ENCODE measurements around the gene DACH1.
"Not testable (repeated sequence)": the region's sequence is repeated elsewhere in the genome, so short reads cannot be mapped to it uniquely, and the experiment has no call there.

DACH1 gene

DNA sequence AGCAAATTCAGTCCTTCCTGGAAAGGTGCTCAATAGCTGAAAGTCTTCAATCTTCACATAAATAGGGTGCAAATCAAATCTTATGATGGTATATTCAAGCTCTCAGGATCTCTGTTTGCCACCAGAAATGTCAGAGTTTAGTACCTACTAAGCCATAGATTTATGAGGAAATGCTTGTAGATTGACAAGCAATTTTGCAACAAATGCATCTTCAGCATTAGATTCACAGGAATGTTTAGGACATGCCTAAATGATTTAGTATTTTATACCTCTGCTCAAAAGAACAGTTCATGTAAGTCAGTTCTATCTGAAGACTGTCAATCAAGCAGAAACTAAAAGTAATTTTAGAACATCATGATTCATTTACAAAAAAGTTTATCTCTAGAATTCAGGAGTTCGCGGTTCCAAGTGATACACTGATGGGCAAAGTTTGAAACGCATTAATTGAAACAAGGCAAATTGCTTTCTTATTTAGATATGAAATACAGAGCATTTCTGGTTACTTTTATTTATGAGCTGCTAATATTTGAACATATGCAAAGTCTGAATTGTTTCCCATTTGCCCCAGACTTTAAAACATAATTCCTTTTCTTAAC, 65.7 kb downstream of the DACH1 start:
- Histone ChIP-seq H3K27ac (ENCODE audit: low read depth, low read length) (no peak overlapping the region), H3K27me3 (ENCODE audit: control insufficient read depth, insufficient read depth, low read length) (no peaks in the 10 kb centered on the region), H3K4me1 (ENCODE audit: control insufficient read depth, insufficient read depth, low read length) (peaks cover 7% of the 10 kb centered on the region; the same call in 1 of the 2 replicates), H3K9ac (ENCODE audit: low read depth, low read length) (no peak overlapping the region), H3K4me3 (ENCODE audit: low read depth, low read length) (no peak overlapping the region), H3K9me3 (ENCODE audit: control insufficient read depth, insufficient read depth, low read length) (no peaks in the 10 kb centered on the region), H3K36me3 (ENCODE audit: control insufficient read depth, insufficient read depth, low read length) (no peaks in the 10 kb centered on the region)

DNA sequence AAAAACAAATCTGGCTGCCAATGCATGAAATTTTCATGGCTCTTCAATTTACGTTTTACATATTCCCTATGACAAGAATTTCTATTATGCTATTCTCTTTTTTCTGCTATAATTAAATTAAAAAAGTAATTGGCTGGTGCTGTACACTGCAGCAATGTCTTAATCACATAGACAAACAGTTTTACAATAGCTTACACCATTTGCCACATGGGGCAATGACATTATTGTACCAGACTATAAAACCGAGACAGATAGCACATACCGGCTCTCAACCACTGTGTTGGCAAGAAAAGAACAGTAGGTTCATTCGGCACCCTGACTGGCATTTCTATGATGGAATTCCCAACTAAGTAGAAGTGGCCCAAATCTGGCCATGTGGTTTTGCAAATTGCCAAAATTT, 67.7 kb downstream of the DACH1 start:
- H3K27ac ChIP-seq (ENCODE audit: low read depth, low read length) = no peak overlapping the region
- H3K9me3 ChIP-seq (ENCODE audit: control insufficient read depth, insufficient read depth, low read length) = no peaks in the 10 kb centered on the region
- H3K4me1 ChIP-seq (ENCODE audit: control insufficient read depth, insufficient read depth, low read length) = peaks cover 7% of the 10 kb centered on the region; the same call in 1 of the 2 replicates
- H3K36me3 ChIP-seq (ENCODE audit: control insufficient read depth, insufficient read depth, low read length) = no peaks in the 10 kb centered on the region
- no peaks in the 10 kb centered on the region for H3K27me3 ChIP-seq (ENCODE audit: control insufficient read depth, insufficient read depth, low read length)
- no peak overlapping the region for H3K9ac ChIP-seq (ENCODE audit: low read depth, low read length)
- H3K4me3 ChIP-seq (ENCODE audit: low read depth, low read length) = no peak overlapping the region

DNA sequence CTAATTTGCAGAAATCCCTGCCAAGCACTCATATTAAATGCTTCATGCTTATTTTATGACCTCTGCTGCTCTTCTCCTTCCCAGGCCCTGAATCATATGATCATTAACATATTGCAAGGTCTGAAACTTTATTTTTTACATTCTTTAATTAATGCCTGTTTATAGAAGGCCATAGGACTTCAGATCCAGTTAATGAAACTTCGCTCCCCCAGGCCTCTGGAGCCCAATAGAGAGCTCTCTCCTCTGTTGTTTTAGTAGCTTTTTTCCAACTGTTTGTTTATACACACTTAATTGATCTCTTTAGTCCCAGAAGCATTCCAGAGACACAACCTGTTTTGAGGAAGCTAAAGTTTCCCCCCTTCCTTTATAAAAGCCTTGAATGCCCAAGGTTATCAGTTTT, 68.3 kb downstream of the DACH1 start:
- H3K27me3 ChIP-seq (ENCODE audit: control insufficient read depth, insufficient read depth, low read length) = no peaks in the 10 kb centered on the region
- H3K9ac ChIP-seq (ENCODE audit: low read depth, low read length) = no peak overlapping the region
- H3K27ac ChIP-seq (ENCODE audit: low read depth, low read length) = no peak overlapping the region

DNA sequence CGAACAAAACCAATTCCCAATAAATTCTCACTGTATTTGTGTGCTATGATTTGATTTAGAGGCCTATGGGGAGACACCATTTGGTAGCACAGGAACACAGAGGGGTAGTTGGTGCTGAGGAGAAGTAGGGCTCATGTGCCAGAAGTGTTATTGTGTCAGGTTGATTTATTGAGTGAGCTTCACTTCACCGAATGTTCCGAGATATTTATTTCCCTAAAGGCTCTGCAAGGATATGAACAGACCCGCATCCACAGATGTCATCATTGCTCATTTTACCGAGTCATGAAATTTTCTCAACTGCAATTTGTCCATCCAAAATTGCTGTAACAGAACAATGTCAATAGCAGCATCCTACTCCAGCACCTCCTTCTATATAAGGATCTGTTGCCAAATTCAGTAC, 69.5 kb downstream of the DACH1 start:
- Histone ChIP-seq H3K9ac (ENCODE audit: low read depth, low read length) (no peak overlapping the region), H3K27me3 (ENCODE audit: control insufficient read depth, insufficient read depth, low read length) (no peaks in the 10 kb centered on the region), H3K4me3 (ENCODE audit: low read depth, low read length) (no peak overlapping the region), H3K27ac (ENCODE audit: low read depth, low read length) (no peak overlapping the region), H3K4me1 (ENCODE audit: control insufficient read depth, insufficient read depth, low read length) (peaks cover 7% of the 10 kb centered on the region; the same call in 1 of the 2 replicates), H3K36me3 (ENCODE audit: control insufficient read depth, insufficient read depth, low read length) (no peaks in the 10 kb centered on the region), H3K9me3 (ENCODE audit: control insufficient read depth, insufficient read depth, low read length) (no peaks in the 10 kb centered on the region)

More for the DNA sequence above, 68.3 kb downstream of the DACH1 start:
- no peak overlapping the region for H3K4me3 ChIP-seq (ENCODE audit: low read depth, low read length)
- peaks cover 7% of the 10 kb centered on the region; the same call in 1 of the 2 replicates for H3K4me1 ChIP-seq (ENCODE audit: control insufficient read depth, insufficient read depth, low read length)
- no peaks in the 10 kb centered on the region for H3K36me3 ChIP-seq (ENCODE audit: control insufficient read depth, insufficient read depth, low read length)
- H3K9me3 ChIP-seq (ENCODE audit: control insufficient read depth, insufficient read depth, low read length) = no peaks in the 10 kb centered on the region

DNA sequence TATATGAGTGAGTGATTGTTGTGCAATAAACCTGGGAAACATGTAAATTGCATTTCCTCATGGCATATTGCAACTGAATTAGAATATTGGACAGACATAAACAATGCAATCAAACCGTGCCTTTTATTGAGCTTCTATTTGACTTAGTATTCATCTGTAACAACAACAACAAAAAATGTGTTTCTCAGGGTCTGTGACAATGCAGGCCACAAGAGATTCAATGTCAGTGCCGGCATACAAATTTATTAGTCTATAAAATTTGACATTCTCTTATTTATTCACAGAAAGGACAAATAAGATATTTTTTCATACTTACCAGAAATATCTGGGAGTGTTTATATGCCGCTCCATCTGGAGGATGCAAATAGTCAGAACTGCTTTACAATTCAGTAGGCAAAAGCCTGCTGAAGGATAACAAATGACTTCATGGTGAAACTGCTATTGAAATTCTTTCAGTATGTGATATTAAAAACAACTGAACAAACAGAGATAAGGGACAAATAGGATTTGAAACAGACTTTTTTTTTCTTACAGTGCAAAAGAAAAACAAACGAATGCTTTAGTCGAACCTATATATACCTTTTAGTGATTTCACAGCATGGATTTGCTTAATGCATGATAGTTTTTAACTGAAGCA, 77.2 kb downstream of the DACH1 start:
- no peak overlapping the region for H3K9ac ChIP-seq (ENCODE audit: low read depth, low read length)
- H3K27ac ChIP-seq (ENCODE audit: low read depth, low read length) = no peak overlapping the region
- H3K4me3 ChIP-seq (ENCODE audit: low read depth, low read length) = no peak overlapping the region
- no peaks in the 10 kb centered on the region for H3K9me3 ChIP-seq (ENCODE audit: control insufficient read depth, insufficient read depth, low read length)
- no peaks in the 10 kb centered on the region for H3K36me3 ChIP-seq (ENCODE audit: control insufficient read depth, insufficient read depth, low read length)
- no peaks in the 10 kb centered on the region for H3K27me3 ChIP-seq (ENCODE audit: control insufficient read depth, insufficient read depth, low read length)
- peaks cover 25% of the 10 kb centered on the region for H3K4me1 ChIP-seq (ENCODE audit: control insufficient read depth, insufficient read depth, low read length)

DNA sequence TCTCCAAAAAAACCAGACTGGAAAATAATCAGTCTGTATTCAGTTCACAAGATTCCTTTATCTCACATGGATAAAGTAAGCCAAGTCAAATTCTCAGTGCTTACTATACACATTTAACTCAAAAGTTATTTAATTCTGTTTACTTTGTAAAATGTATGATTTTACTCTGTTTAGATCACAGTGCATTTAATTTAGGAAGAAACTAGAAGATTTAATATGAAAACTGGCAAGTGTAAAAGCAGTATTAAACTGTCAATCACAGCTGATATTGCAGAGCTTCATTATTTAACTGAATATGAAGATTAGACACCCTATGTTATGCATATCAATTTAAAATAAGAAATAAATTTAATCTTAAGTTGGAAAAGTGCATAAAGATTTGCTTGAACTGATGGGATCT, 78.0 kb downstream of the DACH1 start:
- Histone ChIP-seq H3K36me3 (ENCODE audit: control insufficient read depth, insufficient read depth, low read length) (no peaks in the 10 kb centered on the region), H3K27me3 (ENCODE audit: control insufficient read depth, insufficient read depth, low read length) (no peaks in the 10 kb centered on the region), H3K4me3 (ENCODE audit: low read depth, low read length) (no peak overlapping the region)

DNA sequence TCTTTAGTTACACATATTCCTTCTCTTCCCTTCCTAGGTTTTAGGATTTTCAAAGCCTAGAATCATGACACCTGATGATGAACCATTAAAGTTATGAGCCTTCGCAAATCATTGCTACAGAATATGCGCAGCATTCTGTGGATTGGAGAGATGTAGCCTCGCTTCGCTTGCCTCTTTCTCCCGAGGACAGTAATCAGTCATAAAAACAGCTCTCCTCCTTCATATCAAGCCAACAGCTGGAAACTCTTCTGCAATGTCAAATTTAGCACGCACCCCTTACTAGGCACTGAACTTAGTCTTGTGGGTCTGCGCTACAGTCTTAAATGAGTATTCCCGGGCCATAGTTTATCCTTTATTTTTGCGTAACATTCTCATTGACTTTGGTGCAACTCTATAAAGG, 79.6 kb downstream of the DACH1 start:
- peaks cover 34% of the 10 kb centered on the region for H3K4me1 ChIP-seq (ENCODE audit: control insufficient read depth, insufficient read depth, low read length)
- H3K9me3 ChIP-seq (ENCODE audit: control insufficient read depth, insufficient read depth, low read length) = no peaks in the 10 kb centered on the region
- no peak overlapping the region for H3K4me3 ChIP-seq (ENCODE audit: low read depth, low read length)
- H3K36me3 ChIP-seq (ENCODE audit: control insufficient read depth, insufficient read depth, low read length) = no peaks in the 10 kb centered on the region
- no peaks in the 10 kb centered on the region for H3K27me3 ChIP-seq (ENCODE audit: control insufficient read depth, insufficient read depth, low read length)
- peak overlapping the region; percentile 77 for H3K27ac ChIP-seq (ENCODE audit: low read depth, low read length)
- H3K9ac ChIP-seq (ENCODE audit: low read depth, low read length) = no peak overlapping the region

More for the DNA sequence above, 78.0 kb downstream of the DACH1 start:
- Histone ChIP-seq H3K9ac (ENCODE audit: low read depth, low read length) (no peak overlapping the region), H3K9me3 (ENCODE audit: control insufficient read depth, insufficient read depth, low read length) (no peaks in the 10 kb centered on the region), H3K4me1 (ENCODE audit: control insufficient read depth, insufficient read depth, low read length) (peaks cover 27% of the 10 kb centered on the region), H3K27ac (ENCODE audit: low read depth, low read length) (no peak overlapping the region)

DNA sequence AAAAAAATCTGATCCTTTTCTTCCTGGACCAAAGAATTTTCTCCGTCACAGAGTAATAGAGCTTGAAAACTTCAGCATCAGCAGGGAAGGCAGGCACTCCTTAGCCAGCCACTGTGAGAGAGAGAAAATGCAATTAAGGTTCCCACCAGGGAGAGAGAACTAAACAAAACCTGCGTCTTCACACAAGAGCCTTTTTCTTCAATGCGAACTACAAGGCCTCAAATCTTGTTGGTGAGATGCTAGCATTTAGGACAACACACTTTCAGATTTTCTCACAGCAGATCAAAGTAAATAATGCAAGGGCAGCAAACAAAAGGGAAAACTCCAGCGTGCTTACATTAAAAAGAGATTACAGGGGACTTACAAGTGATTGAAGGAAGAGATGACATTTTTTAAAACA, 80.1 kb downstream of the DACH1 start:
- Histone ChIP-seq H3K4me1 (ENCODE audit: control insufficient read depth, insufficient read depth, low read length) (peaks cover 34% of the 10 kb centered on the region), H3K4me3 (ENCODE audit: low read depth, low read length) (no peak overlapping the region), H3K9me3 (ENCODE audit: control insufficient read depth, insufficient read depth, low read length) (no peaks in the 10 kb centered on the region), H3K9ac (ENCODE audit: low read depth, low read length) (no peak overlapping the region), H3K27ac (ENCODE audit: low read depth, low read length) (peak overlapping the region; percentile 77), H3K36me3 (ENCODE audit: control insufficient read depth, insufficient read depth, low read length) (no peaks in the 10 kb centered on the region), H3K27me3 (ENCODE audit: control insufficient read depth, insufficient read depth, low read length) (no peaks in the 10 kb centered on the region)

DNA sequence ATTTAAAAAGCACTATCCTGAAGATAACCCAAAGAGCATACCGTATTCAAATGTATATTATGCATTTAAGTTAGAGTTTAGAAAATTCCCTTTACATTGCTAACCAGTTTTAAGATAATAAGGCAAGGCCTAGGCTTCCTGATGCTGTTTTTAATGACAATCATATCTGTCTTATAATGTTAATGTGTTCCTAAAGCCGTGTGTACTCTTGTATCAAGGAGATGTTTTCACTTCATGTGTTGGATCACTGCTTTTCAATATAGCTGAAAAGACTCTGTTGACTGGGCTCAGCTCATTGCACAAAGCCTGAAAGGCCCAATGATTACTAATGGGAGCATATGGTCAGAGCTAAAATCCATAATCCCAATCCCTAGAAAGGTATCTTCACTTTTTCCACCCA, 81.6 kb downstream of the DACH1 start:
- H3K9me3 ChIP-seq (ENCODE audit: control insufficient read depth, insufficient read depth, low read length) = no peaks in the 10 kb centered on the region
- no peaks in the 10 kb centered on the region for H3K36me3 ChIP-seq (ENCODE audit: control insufficient read depth, insufficient read depth, low read length)
- H3K4me3 ChIP-seq (ENCODE audit: low read depth, low read length) = no peak overlapping the region
- H3K9ac ChIP-seq (ENCODE audit: low read depth, low read length) = no peak overlapping the region
- H3K27ac ChIP-seq (ENCODE audit: low read depth, low read length) = no peak overlapping the region
- H3K4me1 ChIP-seq (ENCODE audit: control insufficient read depth, insufficient read depth, low read length) = peaks cover 34% of the 10 kb centered on the region
- H3K27me3 ChIP-seq (ENCODE audit: control insufficient read depth, insufficient read depth, low read length) = no peaks in the 10 kb centered on the region

DNA sequence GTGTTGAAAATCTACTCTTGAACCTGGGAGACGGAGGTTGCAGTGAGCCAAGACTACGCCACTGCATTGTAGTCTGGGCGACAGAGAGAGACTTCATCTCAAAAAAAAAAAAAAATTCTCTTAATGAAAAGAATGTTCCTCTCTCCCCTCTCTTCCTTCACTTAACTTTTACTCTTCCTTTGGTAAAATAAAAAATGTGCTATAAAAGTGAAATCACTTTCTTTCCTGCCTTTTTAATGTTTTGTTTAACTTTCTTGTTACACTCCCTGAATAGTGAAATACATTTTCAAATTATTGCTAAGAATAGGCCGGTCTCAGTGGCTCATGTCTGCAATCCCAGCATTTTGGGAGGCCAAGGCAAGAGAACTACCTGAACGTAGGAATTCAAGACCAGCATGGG, 86.5 kb downstream of the DACH1 start:
- no peak overlapping the region for H3K9ac ChIP-seq (ENCODE audit: low read depth, low read length)
- H3K27me3 ChIP-seq (ENCODE audit: control insufficient read depth, insufficient read depth, low read length) = no peaks in the 10 kb centered on the region
- no peak overlapping the region for H3K27ac ChIP-seq (ENCODE audit: low read depth, low read length)
- H3K9me3 ChIP-seq (ENCODE audit: control insufficient read depth, insufficient read depth, low read length) = no peaks in the 10 kb centered on the region
- no peak overlapping the region for H3K4me3 ChIP-seq (ENCODE audit: low read depth, low read length)
- H3K36me3 ChIP-seq (ENCODE audit: control insufficient read depth, insufficient read depth, low read length) = no peaks in the 10 kb centered on the region
- H3K4me1 ChIP-seq (ENCODE audit: control insufficient read depth, insufficient read depth, low read length) = peaks cover 14% of the 10 kb centered on the region

DNA sequence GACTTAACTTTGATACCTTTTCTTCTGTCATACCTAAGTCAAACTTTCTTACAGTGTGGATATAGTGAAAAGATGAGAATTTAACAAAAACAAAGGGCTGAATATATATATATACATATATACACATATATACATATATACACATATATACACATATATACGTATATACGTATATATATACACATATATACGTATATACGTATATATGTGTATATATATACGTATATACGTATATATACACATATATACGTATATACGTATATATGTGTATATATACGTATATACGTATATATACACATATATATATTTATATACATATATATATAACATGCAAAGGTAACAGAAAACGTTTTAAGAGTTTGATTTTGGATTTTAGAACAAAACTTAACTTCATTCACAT, 88.0 kb downstream of the DACH1 start:
- not testable (repeated sequence) for H3K9ac ChIP-seq (ENCODE audit: low read depth, low read length); H3K9me3 ChIP-seq (ENCODE audit: control insufficient read depth, insufficient read depth, low read length); H3K4me3 ChIP-seq (ENCODE audit: low read depth, low read length); H3K27me3 ChIP-seq (ENCODE audit: control insufficient read depth, insufficient read depth, low read length); H3K27ac ChIP-seq (ENCODE audit: low read depth, low read length); H3K36me3 ChIP-seq (ENCODE audit: control insufficient read depth, insufficient read depth, low read length); H3K4me1 ChIP-seq (ENCODE audit: control insufficient read depth, insufficient read depth, low read length)

All from HUES48 (cell line).